Measurements from ENCODE around the gene COL15A1. TPM values are rescaled to one million over a fixed set of nuclear protein-coding genes. Genes with fewer than 3 reads are reported as not detected.

Gene COL15A1
- total RNA-seq, 2 donors from 2014 or later, result 6.0 to 16.0 TPM

DNA sequence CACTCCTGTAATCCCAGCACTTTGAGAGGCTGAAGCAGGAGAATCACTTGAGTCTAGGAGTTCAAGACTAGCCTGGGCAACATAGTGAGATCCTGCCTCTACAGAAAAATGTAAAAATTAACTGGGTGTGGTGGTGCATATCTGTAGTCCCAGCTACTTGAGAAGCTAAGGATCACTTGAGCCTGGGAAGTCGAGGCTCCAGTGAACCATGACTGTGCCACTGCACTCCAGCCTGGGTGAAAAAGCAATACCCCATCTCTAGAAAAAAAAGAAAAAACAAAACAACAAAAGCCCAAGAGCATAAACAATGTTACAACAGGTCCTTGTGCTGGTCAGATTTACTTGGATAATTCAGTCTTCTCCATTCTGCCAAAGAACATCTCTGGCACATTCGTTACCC is 116.9 kb downstream of the COL15A1 start:
- intact Hi-C loops (cut with DNase I), result no loop called here
- TF ChIP-seq, protein P1, sequence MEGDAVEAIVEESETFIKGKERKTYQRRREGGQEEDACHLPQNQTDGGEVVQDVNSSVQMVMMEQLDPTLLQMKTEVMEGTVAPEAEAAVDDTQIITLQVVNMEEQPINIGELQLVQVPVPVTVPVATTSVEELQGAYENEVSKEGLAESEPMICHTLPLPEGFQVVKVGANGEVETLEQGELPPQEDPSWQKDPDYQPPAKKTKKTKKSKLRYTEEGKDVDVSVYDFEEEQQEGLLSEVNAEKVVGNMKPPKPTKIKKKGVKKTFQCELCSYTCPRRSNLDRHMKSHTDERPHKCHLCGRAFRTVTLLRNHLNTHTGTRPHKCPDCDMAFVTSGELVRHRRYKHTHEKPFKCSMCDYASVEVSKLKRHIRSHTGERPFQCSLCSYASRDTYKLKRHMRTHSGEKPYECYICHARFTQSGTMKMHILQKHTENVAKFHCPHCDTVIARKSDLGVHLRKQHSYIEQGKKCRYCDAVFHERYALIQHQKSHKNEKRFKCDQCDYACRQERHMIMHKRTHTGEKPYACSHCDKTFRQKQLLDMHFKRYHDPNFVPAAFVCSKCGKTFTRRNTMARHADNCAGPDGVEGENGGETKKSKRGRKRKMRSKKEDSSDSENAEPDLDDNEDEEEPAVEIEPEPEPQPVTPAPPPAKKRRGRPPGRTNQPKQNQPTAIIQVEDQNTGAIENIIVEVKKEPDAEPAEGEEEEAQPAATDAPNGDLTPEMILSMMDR (IDR thresholded peaks at IDR 0.05), result no peak
- Histone ChIP-seq H3K27ac (no peak overlapping the region), H3K4me3 (no peak overlapping the region), H3K27me3 (no peaks in the 10 kb centered on the region), H3K9ac (ENCODE audit: low read depth in 2 of 2, low read length in 2 of 2) (no peak overlapping the region), H3K36me3 (no peaks in the 10 kb centered on the region), H3K9me3 (no peaks in the 10 kb centered on the region), H3K4me1 (no peaks in the 10 kb centered on the region)
- no peak for DNase-seq

GRCh38 chr9:99062549-99062948 is 118.8 kb downstream of the COL15A1 start:
- DNase-seq, result no peak
- TF ChIP-seq, protein P1 (IDR thresholded peaks at IDR 0.05), result no peak
- intact Hi-C loops (cut with DNase I), result no loop called here

GRCh38 chr9:99063522-99063921 is 119.8 kb downstream of the COL15A1 start:
- intact Hi-C loops (cut with DNase I), result no loop called here
- H3K4me3 ChIP-seq, result no peak overlapping the region
- H3K36me3 ChIP-seq, result no peaks in the 10 kb centered on the region
- DNase-seq, result no peak
- TF ChIP-seq, protein P1 (IDR thresholded peaks at IDR 0.05), result no peak
- no peaks in the 10 kb centered on the region for H3K9me3 ChIP-seq
- no peak overlapping the region for H3K9ac ChIP-seq (ENCODE audit: low read depth in 2 of 2, low read length in 2 of 2)
- no peak overlapping the region for H3K27ac ChIP-seq
- no peaks in the 10 kb centered on the region for H3K27me3 ChIP-seq
- H3K4me1 ChIP-seq, result no peaks in the 10 kb centered on the region

More at GRCh38 chr9:99062549-99062948, 118.8 kb downstream of the COL15A1 start:
- no peaks in the 10 kb centered on the region for H3K4me1 ChIP-seq
- H3K27me3 ChIP-seq, result no peaks in the 10 kb centered on the region
- no peak overlapping the region for H3K27ac ChIP-seq
- H3K4me3 ChIP-seq, result no peak overlapping the region
- no peaks in the 10 kb centered on the region for H3K9me3 ChIP-seq
- no peaks in the 10 kb centered on the region for H3K36me3 ChIP-seq
- H3K9ac ChIP-seq (ENCODE audit: low read depth in 2 of 2, low read length in 2 of 2), result no peak overlapping the region

DNA sequence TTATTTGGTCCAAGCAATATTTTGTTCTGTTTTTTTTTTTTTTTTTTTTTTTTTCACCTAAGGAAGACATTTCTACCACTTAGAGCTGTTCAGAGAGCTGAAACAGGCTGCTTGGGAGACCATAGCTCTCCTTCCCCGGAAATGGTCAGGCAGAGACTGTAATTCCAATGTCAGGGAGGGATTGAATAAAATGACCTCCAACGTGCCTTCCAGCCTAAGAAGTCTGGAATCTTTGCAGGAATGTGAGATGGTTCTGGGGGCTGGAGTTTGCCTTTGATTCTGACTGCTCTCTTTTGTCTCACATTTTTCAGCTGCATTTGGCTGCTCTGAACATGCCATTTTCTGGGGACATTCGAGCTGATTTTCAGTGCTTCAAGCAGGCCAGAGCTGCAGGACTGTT is 122.9 kb downstream of the COL15A1 start:
- intact Hi-C loops (cut with DNase I), result no loop called here
- Histone ChIP-seq H3K9ac (ENCODE audit: low read depth in 2 of 2, low read length in 2 of 2) (no peak overlapping the region), H3K9me3 (no peaks in the 10 kb centered on the region), H3K36me3 (no peaks in the 10 kb centered on the region), H3K4me3 (no peak overlapping the region), H3K27me3 (no peaks in the 10 kb centered on the region), H3K27ac (no peak overlapping the region), H3K4me1 (no peaks in the 10 kb centered on the region)
- no peak for DNase-seq
- TF ChIP-seq, protein P1 (IDR thresholded peaks at IDR 0.05), result no peak

DNA sequence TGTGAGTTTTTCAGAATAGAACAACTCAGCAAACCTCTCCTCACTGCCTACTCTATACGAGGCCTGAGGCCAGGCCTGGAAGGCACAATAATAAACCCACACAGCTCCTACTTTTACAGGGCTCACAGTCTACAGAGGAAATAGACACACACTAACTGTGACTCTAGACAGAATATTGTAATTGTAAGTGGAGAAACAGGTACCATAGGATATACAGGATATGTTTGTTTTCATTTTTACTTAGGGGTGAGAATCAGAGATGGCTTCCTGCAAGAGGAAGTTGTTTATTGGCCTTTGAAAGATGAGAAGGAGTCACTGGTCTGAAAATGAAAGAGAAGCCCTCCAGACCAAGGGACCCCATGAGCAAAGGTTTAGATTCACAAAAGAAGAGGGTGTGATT is 125.4 kb downstream of the COL15A1 start:
- no peak overlapping the region for H3K4me3 ChIP-seq
- H3K27ac ChIP-seq, result no peak overlapping the region
- no peaks in the 10 kb centered on the region for H3K9me3 ChIP-seq
- TF ChIP-seq, protein P1 (IDR thresholded peaks at IDR 0.05), result no peak
- no peak for DNase-seq
- H3K9ac ChIP-seq (ENCODE audit: low read depth in 2 of 2, low read length in 2 of 2), result no peak overlapping the region
- no peaks in the 10 kb centered on the region for H3K4me1 ChIP-seq
- H3K36me3 ChIP-seq, result no peaks in the 10 kb centered on the region
- no peaks in the 10 kb centered on the region for H3K27me3 ChIP-seq
- intact Hi-C loops (cut with DNase I), result no loop called here

- H3K4me1 ChIP-seq, result no peaks in the 10 kb centered on the region
- H3K4me3 ChIP-seq, result no peak overlapping the region
- H3K9me3 ChIP-seq, result no peaks in the 10 kb centered on the region
- no peak overlapping the region for H3K9ac ChIP-seq (ENCODE audit: low read depth in 2 of 2, low read length in 2 of 2)
- H3K27me3 ChIP-seq, result no peaks in the 10 kb centered on the region
- DNase-seq, result no peak
- H3K36me3 ChIP-seq, result no peaks in the 10 kb centered on the region
- TF ChIP-seq, protein P1 (IDR thresholded peaks at IDR 0.05), result no peak
- intact Hi-C loops (cut with DNase I), result no loop called here
- no peak overlapping the region for H3K27ac ChIP-seq
Measured at GRCh38 chr9:99069546-99069945, 125.8 kb downstream of the COL15A1 start.

All from colonic mucosa (tissue), 4 donors.